ENCODE data around the gene SENP8. TPM values are rescaled to one million over a fixed set of nuclear protein-coding genes. Genes with fewer than 3 reads are reported as not detected.

SENP8 gene
- total and polyA plus RNA-seq, 2 of the 13 experiments (the other 11 are each of a cell fraction or from before 2014, with no cell fraction given): 2.7 to 3.0 TPM

- TF ChIP-seq AKNA (CRISPR knock-in tag; IDR thresholded peaks at IDR 0.05; ENCODE audit: borderline replicate concordance): no peak
Observed at GRCh38 chr15:72141171-72142084, 23.2 kb downstream of the SENP8 start (continued).

GRCh38 chr15:72146221-72146620 lies 28.0 kb downstream of the SENP8 start:
- Histone ChIP-seq H3K4me2 (ENCODE audit: low read depth, low read length) (no peak overlapping the region), H3K79me2 (ENCODE audit: insufficient read depth, low read length) (no peaks in the 10 kb centered on the region), H3K27me3 (ENCODE audit: control insufficient read depth in 1 of 2, insufficient read depth in 2 of 2, low read length in 2 of 2) (peaks cover 3 to 17% of the 10 kb centered on the region in 2 experiments; a peak in 3 of 5 replicates), H3K4me3 (replicated peaks in 1 of 3; ENCODE audit: insufficient read depth in 1 of 3, low read depth in 2 of 3, low read length in 3 of 3) (no peak overlapping the region), H4K20me1 (ENCODE audit: insufficient read depth, low read length) (no peaks in the 10 kb centered on the region), H3K9me3 (ENCODE audit: low read length) (no peaks in the 10 kb centered on the region), H3K27ac (ENCODE audit: extremely low read length, insufficient read depth, low read length) (no peak overlapping the region), H3K9ac (ENCODE audit: insufficient read depth, low read depth, low read length) (no peak overlapping the region), H2AFZ (ENCODE audit: low read length) (no peak overlapping the region), H3K36me3 (replicated peaks in 1 of 2; ENCODE audit: control insufficient read depth in 1 of 2, insufficient read depth in 2 of 2, low read length in 2 of 2) (no peaks in the 10 kb centered on the region), H3K4me1 (ENCODE audit: insufficient read depth, low read length) (peaks cover 7% of the 10 kb centered on the region)
- FAIRE-seq (no peak), ATAC-seq (no peak), DNase-seq (ENCODE audit: low spot score) (no peak)
- BruUV-seq (replicated peaks): no TSS peak
- 28% methylated on average over 3 of the region's 3 CpGs for WGBS (ENCODE audit: low lambda C conversion rate)
- ChIA-PET POLR2A (no interaction called here), CTCF (ENCODE audit: low intra/inter-chr PET ratio, low total read pairs) (no interaction called here)
- intact Hi-C loops (cut with micrococcal nuclease; ENCODE audit: unreplicated experiment): no loop called here
- in situ Hi-C loops (cut with HindIII; ENCODE audit: extremely low pct_ligation_motif_present, low pct_unique_long_range_greater_than_20kb): no loop called here
- no peak for TF ChIP-seq BHLHE40 (IDR thresholded peaks at IDR 0.05; ENCODE audit: low read length)

All from HepG2 (cell line).